Omental fat pad (tissue), 4 donors: ENCODE data around the gene ANKH. TPM values are rescaled to one million over a fixed set of nuclear protein-coding genes. Genes with fewer than 3 reads are reported as not detected.
A peak's percentile ranks its signal among the peaks of the same experiment; 100 is the strongest.

ENCODE experiments used
- ATAC-seq: fragments of 150-250 bp; one replicate; pipeline ENCODE4 v1.9.1; 2016; ENCODE audit warnings: mild to moderate bottlenecking, moderate library complexity; ENCODE audit not compliant: low FRiP score
- DNase-seq: peaks from one replicate; pipeline ENCODE4 v3.0.0-alpha.2; 2019; ENCODE audit warnings: low spot score
- total RNA-seq, 4 donors: library from RNA; depleted of rRNA; stranded (reverse); fragments of >200 nt; gene quantifications; one replicate each; pipeline ENCODE4 v1.1.0, GENCODE V29; 2016
- TF ChIP-seq, protein P1 (sequence below), 3 donors: fragments of 450-650 bp; IDR thresholded peaks; one replicate each; pipeline ENCODE4 v1.5.1; 2016 to 2017; ENCODE audit warnings: antibody characterized with exemption in 3 of 3, mild to moderate bottlenecking in 3 of 3, moderate library complexity in 2 of 3

ANKH gene
- total RNA-seq, 4 donors from 2014 or later = 37.4 to 74.3 (median 39.2) TPM

GRCh38 chr5:14813747-14814146, 57.8 kb downstream of the ANKH start:
- no peak for ATAC-seq
- TF ChIP-seq, protein P1, sequence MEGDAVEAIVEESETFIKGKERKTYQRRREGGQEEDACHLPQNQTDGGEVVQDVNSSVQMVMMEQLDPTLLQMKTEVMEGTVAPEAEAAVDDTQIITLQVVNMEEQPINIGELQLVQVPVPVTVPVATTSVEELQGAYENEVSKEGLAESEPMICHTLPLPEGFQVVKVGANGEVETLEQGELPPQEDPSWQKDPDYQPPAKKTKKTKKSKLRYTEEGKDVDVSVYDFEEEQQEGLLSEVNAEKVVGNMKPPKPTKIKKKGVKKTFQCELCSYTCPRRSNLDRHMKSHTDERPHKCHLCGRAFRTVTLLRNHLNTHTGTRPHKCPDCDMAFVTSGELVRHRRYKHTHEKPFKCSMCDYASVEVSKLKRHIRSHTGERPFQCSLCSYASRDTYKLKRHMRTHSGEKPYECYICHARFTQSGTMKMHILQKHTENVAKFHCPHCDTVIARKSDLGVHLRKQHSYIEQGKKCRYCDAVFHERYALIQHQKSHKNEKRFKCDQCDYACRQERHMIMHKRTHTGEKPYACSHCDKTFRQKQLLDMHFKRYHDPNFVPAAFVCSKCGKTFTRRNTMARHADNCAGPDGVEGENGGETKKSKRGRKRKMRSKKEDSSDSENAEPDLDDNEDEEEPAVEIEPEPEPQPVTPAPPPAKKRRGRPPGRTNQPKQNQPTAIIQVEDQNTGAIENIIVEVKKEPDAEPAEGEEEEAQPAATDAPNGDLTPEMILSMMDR (IDR thresholded peaks at IDR 0.05) = no peak
- DNase-seq = no peak

- TF ChIP-seq, protein P1 (IDR thresholded peaks at IDR 0.05) = no peak
- no peak for DNase-seq
- no peak for ATAC-seq
These were observed 59.4 kb downstream of the ANKH start for GRCh38 chr5:14812166-14812565.

DNA sequence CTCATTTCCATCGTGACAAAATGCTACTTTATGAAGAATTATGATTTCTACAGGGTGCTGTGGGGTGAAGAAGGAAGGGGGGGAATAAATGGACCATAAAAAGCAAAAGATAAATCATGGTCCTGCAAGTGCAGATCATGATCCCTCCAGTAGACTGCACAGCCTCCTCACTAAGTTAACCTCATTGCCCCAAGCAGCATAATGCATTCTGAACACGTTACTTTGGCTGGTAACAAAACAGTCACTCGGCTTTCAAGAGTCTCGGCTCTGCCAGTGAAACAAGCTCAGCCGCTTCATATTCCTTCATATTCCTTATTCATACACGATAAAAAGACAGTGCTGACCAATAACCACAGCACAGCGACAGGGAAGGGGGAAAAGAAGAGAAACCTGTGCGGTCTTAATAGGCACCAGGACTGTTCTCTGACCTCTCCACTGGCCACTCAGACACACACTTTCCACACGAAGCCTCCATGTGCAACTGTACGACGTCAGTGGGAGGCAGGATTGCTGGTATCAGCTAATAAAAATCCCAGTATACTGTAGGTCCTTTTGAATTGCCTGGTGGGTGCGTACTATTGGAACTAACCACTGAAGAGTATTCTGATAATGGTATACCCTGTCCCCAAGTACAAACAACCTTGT, 60.5 kb downstream of the ANKH start:
- ATAC-seq (no peak), DNase-seq (no peak)
- TF ChIP-seq, protein P1 (IDR thresholded peaks at IDR 0.05) = no peak

- DNase-seq = no peak
- TF ChIP-seq, protein P1 (IDR thresholded peaks at IDR 0.05) = no peak
- ATAC-seq = no peak
These were observed 61.3 kb downstream of the ANKH start for GRCh38 chr5:14810282-14810681.

- ATAC-seq = peak; percentile 37
- DNase-seq = peak; percentile 27
- TF ChIP-seq, protein P1 (IDR thresholded peaks at IDR 0.05) = no peak
These were observed 62.0 kb downstream of the ANKH start for GRCh38 chr5:14809369-14810155.

- no peak for ATAC-seq
These were observed 64.1 kb downstream of the ANKH start for GRCh38 chr5:14807471-14807870.

More at GRCh38 chr5:14807471-14807870, 64.1 kb downstream of the ANKH start:
- TF ChIP-seq, protein P1 (IDR thresholded peaks at IDR 0.05) = no peak
- no peak for DNase-seq
